HCT116 (cell line): ENCODE results near the gene TBC1D14. TPM values are rescaled to one million over a fixed set of nuclear protein-coding genes. Genes with fewer than 3 reads are reported as not detected.

Experiments
- ATAC-seq: fragments of 200-7000 bp; cut with Tn5 transposase; 2 replicates; pipeline ENCODE4 v1.9.1; 2020; ENCODE audit warnings: mild to moderate bottlenecking, moderate library complexity
- BruUV-seq: library from RNA; stranded (reverse); fragments of 400-500 nt; replicated peaks from 2 replicates; lab custom pipeline; 2021; lab: Mats Ljungman, UMichigan
- CTCF ChIA-PET: fragments of 300-600 bp; sonication (Branson Sonifier 250); formaldehyde crosslinking; loops from one replicate; lab custom pipeline; 2021; ENCODE audit warnings: antibody characterized with exemption; lab: Charles Lee
- POLR2A ChIA-PET: fragments of 300-600, 350-600 bp; sonication (Branson Sonifier 250); formaldehyde crosslinking; loops from one replicate; lab custom pipeline; 2021; ENCODE audit warnings: antibody characterized with exemption; lab: Charles Lee
- RAD21 ChIA-PET, 2 experiments: fragments of 300-600 bp; sonication (Branson Sonifier 250); formaldehyde crosslinking; loops; one replicate each; lab custom pipeline; 2023; ENCODE audit warnings: low total read pairs in 2 of 2; ENCODE audit not compliant: uncharacterized antibody in 2 of 2, unreplicated experiment in 2 of 2, low non-redundant PET in 1 of 2; lab: Charles Lee
- DNase-seq: peaks from one replicate; pipeline ENCODE4 v3.0.0-alpha.2; 2010; ENCODE audit warnings: low read depth, low spot score
- H2AFZ ChIP-seq: fragments of 200-600 bp; shearing (Covaris generic), sonication (generic); 2 replicates; pipeline ENCODE4 v1.6.1; 2017; ENCODE audit warnings: low read depth, mixed run types, mixed read lengths, antibody characterized with exemption, low read length; ENCODE audit not compliant: poor library complexity, severe bottlenecking
- H3K27ac ChIP-seq: 2 replicates; pipeline ENCODE4 v1.5.1; 2012; ENCODE audit warnings: low read depth, low read length
- H3K27me3 ChIP-seq: fragments of 200-600 bp; sonication (generic); 2 replicates; pipeline ENCODE4 v1.6.1; 2016; ENCODE audit warnings: mixed run types, low read length, mixed read lengths; ENCODE audit not compliant: insufficient read depth
- H3K36me3 ChIP-seq, 2 experiments: fragments of 200-500 bp in 1 of 2; fragments of 200-600 bp in 1 of 2; sonication (Bioruptor generic) in 1 of 2; sonication (generic) in 1 of 2; 2 replicates each; pipeline versions ENCODE4 v1.5.1 to v1.6.1; 2014 to 2016; ENCODE audit warnings: low read length in 2 of 2, inconsistent platforms in 1 of 2, mixed read lengths in 1 of 2, mixed run types in 1 of 2; ENCODE audit not compliant: insufficient read depth in 2 of 2, control insufficient read depth in 1 of 2
- H3K4me1 ChIP-seq, 2 experiments: fragments of 200-600 bp in 1 of 2; sonication (generic) in 1 of 2; 2 replicates each; pipeline versions ENCODE4 v1.5.1 to v1.6.1; 2012 to 2017; ENCODE audit warnings: low read length in 2 of 2, inconsistent platforms in 1 of 2, mild to moderate bottlenecking in 1 of 2, mixed read lengths in 1 of 2, mixed run types in 1 of 2, moderate library complexity in 1 of 2; ENCODE audit not compliant: insufficient read depth in 2 of 2, control insufficient read depth in 1 of 2
- H3K4me2 ChIP-seq: fragments of 200-600 bp; sonication (generic); 2 replicates; pipeline ENCODE4 v1.6.1; 2017; ENCODE audit warnings: mixed run types, low read length, mixed read lengths
- H3K4me3 ChIP-seq, 2 experiments: fragments of 200-600 bp in 1 of 2; sonication (generic) in 1 of 2; replicated peaks in 1 of 2; 2 replicates each; pipeline ENCODE4 v1.5.1; 2011 to 2016; ENCODE audit warnings: low read length in 2 of 2, control low read depth in 1 of 2, low read depth in 1 of 2, mild to moderate bottlenecking in 1 of 2, mixed read lengths in 1 of 2, mixed run types in 1 of 2
- H3K79me2 ChIP-seq: fragments of 200-600 bp; sonication (generic); 2 replicates; pipeline ENCODE4 v1.6.1; 2017; ENCODE audit warnings: mild to moderate bottlenecking, mixed run types, low read length, moderate library complexity, mixed read lengths; ENCODE audit not compliant: insufficient read depth
- H3K9ac ChIP-seq: fragments of 200-600 bp; sonication (generic); 2 replicates; pipeline ENCODE4 v1.6.1; 2016; ENCODE audit warnings: low read length, mixed read lengths
- H3K9me2 ChIP-seq: fragments of 200-600 bp; sonication (generic), shearing (Covaris generic); 2 replicates; pipeline ENCODE4 v1.6.1; 2017; ENCODE audit warnings: mixed run types, mild to moderate bottlenecking, moderate library complexity; ENCODE audit not compliant: insufficient read depth
- H3K9me3 ChIP-seq, 2 experiments: fragments of 200-500 bp in 1 of 2; fragments of 200-600 bp in 1 of 2; sonication (Bioruptor generic) in 1 of 2; sonication (generic) in 1 of 2; 2 replicates each; pipeline ENCODE4 v1.6.1; 2014 to 2017; ENCODE audit warnings: low read length in 2 of 2, mixed read lengths in 2 of 2, inconsistent platforms in 1 of 2, low read depth in 1 of 2, mild to moderate bottlenecking in 1 of 2, mixed run types in 1 of 2, moderate library complexity in 1 of 2; ENCODE audit not compliant: control insufficient read depth in 1 of 2, insufficient read depth in 1 of 2
- H4K20me1 ChIP-seq: fragments of 200-600 bp; sonication (generic), shearing (Covaris generic); 2 replicates; pipeline ENCODE4 v1.6.1; 2017; ENCODE audit warnings: mixed run types, mild to moderate bottlenecking, moderate library complexity; ENCODE audit not compliant: insufficient read depth
- CBX3 ChIP-seq: IDR thresholded peaks from 2 replicates; pipeline ENCODE4 v1.6.1; 2012; ENCODE audit warnings: low read depth
- CEBPB ChIP-seq: IDR thresholded peaks from 2 replicates; pipeline ENCODE4 v1.6.1; 2012; ENCODE audit warnings: low read depth
- EGR1 ChIP-seq: IDR thresholded peaks from 2 replicates; pipeline ENCODE4 v1.6.1; 2012; ENCODE audit warnings: low read depth
- ELF1 ChIP-seq: IDR thresholded peaks from 2 replicates; pipeline ENCODE4 v1.6.1; 2012; ENCODE audit warnings: low read depth, borderline replicate concordance
- EZH2 ChIP-seq: fragments of 200-600 bp; sonication (generic); IDR thresholded peaks from 2 replicates; pipeline ENCODE4 v1.6.1; 2017; ENCODE audit warnings: antibody characterized with exemption, mixed run types
- EZH2phosphoT487 ChIP-seq: fragments of 200-600 bp; IDR thresholded peaks from 2 replicates; pipeline ENCODE4 v1.6.1; 2018; ENCODE audit warnings: antibody characterized with exemption, borderline replicate concordance
- JUND ChIP-seq: IDR thresholded peaks from 2 replicates; pipeline ENCODE4 v1.6.1; 2012
- RAD21 ChIP-seq: IDR thresholded peaks from 2 replicates; pipeline ENCODE4 v1.6.1; 2012; ENCODE audit warnings: low read depth, mild to moderate bottlenecking
- SIN3A ChIP-seq: IDR thresholded peaks from 2 replicates; pipeline ENCODE4 v1.6.1; 2012; ENCODE audit warnings: low read depth
- TCF7L2 ChIP-seq: IDR thresholded peaks from 2 replicates; pipeline ENCODE4 v1.7.0; 2011; ENCODE audit warnings: borderline replicate concordance, inconsistent platforms; ENCODE audit not compliant: insufficient read depth, insufficient read length; ENCODE audit errors: extremely low read depth
- YY1 ChIP-seq: IDR thresholded peaks from 2 replicates; pipeline ENCODE4 v1.6.1; 2011; ENCODE audit warnings: low read length, low read depth, moderate library complexity, mild to moderate bottlenecking; ENCODE audit not compliant: insufficient replicate concordance; ENCODE audit errors: extremely low read depth
- ZNF274 ChIP-seq: fragments of 200-500 bp; sonication (Bioruptor generic); IDR thresholded peaks from 2 replicates; pipeline ENCODE4 v1.6.1; 2014; ENCODE audit warnings: mild to moderate bottlenecking, low read depth, low read length, inconsistent platforms
- intact Hi-C: fragments of 100-400 bp; cut with micrococcal nuclease; formaldehyde crosslinking; loops from 2 replicates; pipeline ENCODE4 v1.10.0; 2022
- total RNA-seq: library from RNA; stranded (reverse); gene quantifications from one replicate; pipeline ENCODE4 v1.2.1, GENCODE V29; 2021; ENCODE audit not compliant: unreplicated experiment
- TF ChIP-seq, protein P1 (sequence below), 3 experiments: fragments of 200-600 bp in 1 of 3; sonication (generic) in 1 of 3; IDR thresholded peaks in 2 of 3; conservative IDR thresholded peaks in 1 of 3; 2 replicates each; pipeline ENCODE4 v1.5.1; 2012 to 2017; ENCODE audit warnings: low read depth in 2 of 3, low read length in 2 of 3, antibody characterized with exemption in 1 of 3, borderline replicate concordance in 1 of 3, control low read depth in 1 of 3, mild to moderate bottlenecking in 1 of 3, mixed read lengths in 1 of 3, mixed run types in 1 of 3, moderate library complexity in 1 of 3; ENCODE audit not compliant: insufficient read depth in 1 of 3
- TF ChIP-seq, protein P2 (sequence below): IDR thresholded peaks from 2 replicates; pipeline ENCODE4 v1.6.1; 2011; ENCODE audit warnings: mild to moderate bottlenecking, low read length, moderate library complexity; ENCODE audit not compliant: insufficient replicate concordance; ENCODE audit errors: extremely low read depth
- TF ChIP-seq, protein P3 (sequence below): IDR thresholded peaks from 2 replicates; pipeline ENCODE4 v1.6.1; 2012

TBC1D14 gene
- total RNA-seq, 1 experiment from 2014 or later = 62.9 TPM

DNA sequence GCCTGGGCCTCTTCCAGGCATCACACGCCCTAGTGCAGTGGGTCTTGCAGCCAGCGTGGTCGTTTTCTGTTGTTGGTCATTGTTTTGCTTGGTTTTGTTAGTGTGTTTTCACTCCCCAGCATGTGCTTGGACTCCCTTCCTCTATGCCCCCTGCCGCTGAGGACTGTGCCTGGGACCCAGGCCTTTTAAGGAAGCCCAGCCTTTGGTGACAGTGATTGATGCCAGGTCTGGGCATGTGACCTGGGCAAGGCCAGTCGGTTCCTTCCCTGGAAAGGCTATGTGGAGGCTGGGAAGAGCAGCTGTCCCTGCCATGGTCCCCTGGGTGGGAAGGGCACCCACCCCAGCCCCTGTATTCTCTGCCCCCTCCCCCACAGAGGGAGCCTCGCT lies 167.1 kb downstream of the TBC1D14 start (continued):
- TF ChIP-seq, protein P1, sequence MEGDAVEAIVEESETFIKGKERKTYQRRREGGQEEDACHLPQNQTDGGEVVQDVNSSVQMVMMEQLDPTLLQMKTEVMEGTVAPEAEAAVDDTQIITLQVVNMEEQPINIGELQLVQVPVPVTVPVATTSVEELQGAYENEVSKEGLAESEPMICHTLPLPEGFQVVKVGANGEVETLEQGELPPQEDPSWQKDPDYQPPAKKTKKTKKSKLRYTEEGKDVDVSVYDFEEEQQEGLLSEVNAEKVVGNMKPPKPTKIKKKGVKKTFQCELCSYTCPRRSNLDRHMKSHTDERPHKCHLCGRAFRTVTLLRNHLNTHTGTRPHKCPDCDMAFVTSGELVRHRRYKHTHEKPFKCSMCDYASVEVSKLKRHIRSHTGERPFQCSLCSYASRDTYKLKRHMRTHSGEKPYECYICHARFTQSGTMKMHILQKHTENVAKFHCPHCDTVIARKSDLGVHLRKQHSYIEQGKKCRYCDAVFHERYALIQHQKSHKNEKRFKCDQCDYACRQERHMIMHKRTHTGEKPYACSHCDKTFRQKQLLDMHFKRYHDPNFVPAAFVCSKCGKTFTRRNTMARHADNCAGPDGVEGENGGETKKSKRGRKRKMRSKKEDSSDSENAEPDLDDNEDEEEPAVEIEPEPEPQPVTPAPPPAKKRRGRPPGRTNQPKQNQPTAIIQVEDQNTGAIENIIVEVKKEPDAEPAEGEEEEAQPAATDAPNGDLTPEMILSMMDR (IDR thresholded peaks at IDR 0.05 in 2 of 3, conservative IDR thresholded peaks at IDR 0.05 in 1 of 3; ENCODE audit: borderline replicate concordance in 1 of 3, insufficient read depth in 1 of 3, low read depth in 2 of 3, low read length in 2 of 3) = no peak
- TF ChIP-seq EGR1 (no peak), ZNF274 (no peak), RAD21 (no peak)
- TF ChIP-seq, protein P2, sequence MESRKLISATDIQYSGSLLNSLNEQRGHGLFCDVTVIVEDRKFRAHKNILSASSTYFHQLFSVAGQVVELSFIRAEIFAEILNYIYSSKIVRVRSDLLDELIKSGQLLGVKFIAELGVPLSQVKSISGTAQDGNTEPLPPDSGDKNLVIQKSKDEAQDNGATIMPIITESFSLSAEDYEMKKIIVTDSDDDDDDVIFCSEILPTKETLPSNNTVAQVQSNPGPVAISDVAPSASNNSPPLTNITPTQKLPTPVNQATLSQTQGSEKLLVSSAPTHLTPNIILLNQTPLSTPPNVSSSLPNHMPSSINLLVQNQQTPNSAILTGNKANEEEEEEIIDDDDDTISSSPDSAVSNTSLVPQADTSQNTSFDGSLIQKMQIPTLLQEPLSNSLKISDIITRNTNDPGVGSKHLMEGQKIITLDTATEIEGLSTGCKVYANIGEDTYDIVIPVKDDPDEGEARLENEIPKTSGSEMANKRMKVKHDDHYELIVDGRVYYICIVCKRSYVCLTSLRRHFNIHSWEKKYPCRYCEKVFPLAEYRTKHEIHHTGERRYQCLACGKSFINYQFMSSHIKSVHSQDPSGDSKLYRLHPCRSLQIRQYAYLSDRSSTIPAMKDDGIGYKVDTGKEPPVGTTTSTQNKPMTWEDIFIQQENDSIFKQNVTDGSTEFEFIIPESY = no peak

DNA sequence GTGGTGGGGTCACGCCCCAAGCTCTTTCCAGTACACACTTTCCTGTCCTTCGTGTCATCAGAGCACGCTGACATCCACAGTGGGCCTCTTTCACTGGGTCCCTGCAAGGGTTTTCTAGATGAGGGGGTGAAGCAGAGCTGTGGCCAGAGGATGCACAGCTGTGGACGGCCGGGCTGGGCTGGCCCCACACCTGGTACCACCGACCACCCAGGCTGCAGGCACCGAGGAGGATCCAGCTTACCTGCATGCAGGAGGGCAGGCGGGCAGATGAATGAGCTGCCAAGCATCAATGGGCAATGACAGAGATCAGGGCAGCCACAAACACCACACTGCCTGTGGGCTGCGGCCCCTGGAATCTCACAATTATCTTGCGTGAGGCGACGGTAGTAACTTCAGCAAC lies 167.7 kb downstream of the TBC1D14 start:
- ChIA-PET CTCF (interaction anchor here (0.8 kb wide), 1 partner anchor 9 kb away, joined by 4 read pairs; the partner anchor contains the start of gene GRPEL1), POLR2A (no interaction called here), RAD21 (no interaction called here)
- DNase-seq (no peak), ATAC-seq (no peak)
- BruUV-seq = no TSS peak
- Histone ChIP-seq H3K27ac (no peak overlapping the region), H3K4me3 (no peak overlapping the region), H3K9ac (no peak overlapping the region), H3K4me1 (peaks cover 0 to 19% of the 10 kb centered on the region in 2 experiments; a peak in 2 of 4 replicates), H3K79me2 (no peaks in the 10 kb centered on the region), H2AFZ (no peak overlapping the region), H3K9me2 (no peaks in the 10 kb centered on the region), H3K4me2 (no peak overlapping the region), H3K27me3 (no peaks in the 10 kb centered on the region), H3K9me3 (no peaks in the 10 kb centered on the region), H3K36me3 (no peaks in the 10 kb centered on the region), H4K20me1 (no peaks in the 10 kb centered on the region)
- TF ChIP-seq YY1 (no peak), EZH2phosphoT487 (no peak), CEBPB (no peak), SIN3A (no peak), ELF1 (no peak), RAD21 (no peak), JUND (no peak), EZH2 (no peak), EGR1 (no peak), CBX3 (no peak), TCF7L2 (no peak)
- TF ChIP-seq, protein P2 = no peak
- TF ChIP-seq, protein P3, sequence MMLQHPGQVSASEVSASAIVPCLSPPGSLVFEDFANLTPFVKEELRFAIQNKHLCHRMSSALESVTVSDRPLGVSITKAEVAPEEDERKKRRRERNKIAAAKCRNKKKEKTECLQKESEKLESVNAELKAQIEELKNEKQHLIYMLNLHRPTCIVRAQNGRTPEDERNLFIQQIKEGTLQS = no peak
- intact Hi-C loops = no loop called here
